Gastroesophageal sphincter (tissue), 4 donors: ENCODE measurements around the gene PHF12. TPM values are rescaled to one million over a fixed set of nuclear protein-coding genes. Genes with fewer than 3 reads are reported as not detected.

Experiments
- ATAC-seq: fragments of 150-250 bp; one replicate; pipeline ENCODE4 v1.9.1; 2016; ENCODE audit warnings: mild to moderate bottlenecking, moderate library complexity
- H3K27ac ChIP-seq, 4 donors: fragments of 200-600 bp; sonication (generic) in 3 of 4; 1 replicate in 3 of 4; 2 replicates in 1 of 4; pipeline ENCODE4 v1.5.1; 2016 to 2019
- H3K27me3 ChIP-seq: fragments of 200-600 bp; sonication (generic); one replicate; pipeline ENCODE4 v1.5.1; 2019
- H3K36me3 ChIP-seq, 2 donors: fragments of 200-600 bp; sonication (generic); one replicate each; pipeline ENCODE4 v1.5.1; 2019; ENCODE audit warnings: control low read depth in 1 of 2
- H3K4me1 ChIP-seq, 3 donors: fragments of 200-600 bp; sonication (generic); 1 replicate in 2 of 3; 2 replicates in 1 of 3; pipeline ENCODE4 v1.5.1; 2016 to 2019; ENCODE audit warnings: control low read depth in 2 of 3
- H3K4me3 ChIP-seq, 2 donors: fragments of 200-600 bp; sonication (generic); one replicate each; pipeline ENCODE4 v1.5.1; 2019; ENCODE audit warnings: mild to moderate bottlenecking in 1 of 2, moderate library complexity in 1 of 2
- H3K9me3 ChIP-seq, 3 donors: fragments of 200-600 bp; sonication (generic); one replicate each; pipeline ENCODE4 v1.5.1; 2017 to 2019; ENCODE audit warnings: control low read depth in 2 of 3
- CTCF ChIP-seq, 4 experiments: fragments of 200-600 bp in 2 of 4; fragments of 450-650 bp in 2 of 4; sonication (generic) in 1 of 4; IDR thresholded peaks; one replicate each; pipeline ENCODE4 v1.5.1; 2017 to 2019; ENCODE audit warnings: antibody characterized with exemption in 4 of 4, mild to moderate bottlenecking in 2 of 4, moderate library complexity in 2 of 4
- EP300 ChIP-seq: sonication (generic); formaldehyde crosslinking; IDR thresholded peaks from one replicate; pipeline ENCODE4 v1.6.1; 2017; ENCODE audit warnings: antibody characterized with exemption, mild to moderate bottlenecking
- POLR2A ChIP-seq, 2 donors: fragments of 450-650 bp; IDR thresholded peaks; one replicate each; pipeline ENCODE4 v1.6.1; 2017; ENCODE audit warnings: antibody characterized with exemption in 2 of 2, mild to moderate bottlenecking in 2 of 2, moderate library complexity in 1 of 2
- POLR2AphosphoS5 ChIP-seq: sonication (generic); formaldehyde crosslinking; IDR thresholded peaks from one replicate; pipeline ENCODE4 v1.6.1; 2017; ENCODE audit warnings: antibody characterized with exemption
- WGBS, 2 donors: methylation state at CpG; one replicate each; pipeline ENCODE4 v1.1.5; 2018; ENCODE audit warnings: low coverage in 1 of 2; 5-methylcytosine and 5-hydroxymethylcytosine counted together
- total RNA-seq, 4 donors: library from RNA; depleted of rRNA; stranded (reverse); fragments of >200 nt; gene quantifications; one replicate each; pipeline ENCODE4 v1.1.0, GENCODE V29; 2016

PHF12 gene
- total RNA-seq, 4 donors from 2014 or later: 20.2 to 46.9 (median 37.8) TPM

GRCh38 chr17:28967221-28968135, 16.2 kb upstream of the PHF12 start:
- H3K27ac ChIP-seq: no peak overlapping the region
- peaks cover 0 to 29% (median 0%) of the 10 kb centered on the region in 3 donors for H3K4me1 ChIP-seq
- no peaks in the 10 kb centered on the region for H3K36me3 ChIP-seq
- WGBS, 2 donors: 25% methylated on average over 2 of the region's 7 CpGs; no CpG with 5 or more reads in 1 of the 2 donors
- no peaks in the 10 kb centered on the region for H3K9me3 ChIP-seq
- no peak for ATAC-seq
- peaks cover 11% of the 10 kb centered on the region for H3K27me3 ChIP-seq
- H3K4me3 ChIP-seq: no peak overlapping the region
- TF ChIP-seq POLR2A (IDR thresholded peaks at IDR 0.05): no peak
- no peak for TF ChIP-seq POLR2AphosphoS5
- no peak for TF ChIP-seq CTCF (IDR thresholded peaks at IDR 0.05)
- no peak for TF ChIP-seq EP300

GRCh38 chr17:28963841-28964240, 12.5 kb upstream of the PHF12 start:
- Histone ChIP-seq H3K36me3 (no peaks in the 10 kb centered on the region), H3K4me3 (no peak overlapping the region), H3K27ac (no peak overlapping the region), H3K4me1 (peaks cover 0 to 6% (median 0%) of the 10 kb centered on the region in 3 donors), H3K9me3 (no peaks in the 10 kb centered on the region), H3K27me3 (peaks cover 11% of the 10 kb centered on the region)
- 67% methylated on average over 2 of the region's 8 CpGs; no CpG with 5 or more reads in 1 of the 2 donors for WGBS, 2 donors
- TF ChIP-seq POLR2AphosphoS5 (no peak), CTCF (IDR thresholded peaks at IDR 0.05) (no peak), POLR2A (IDR thresholded peaks at IDR 0.05) (no peak), EP300 (no peak)
- no peak for ATAC-seq

- peaks cover 0 to 6% (median 0%) of the 10 kb centered on the region in 3 donors for H3K4me1 ChIP-seq
- peaks cover 11% of the 10 kb centered on the region for H3K27me3 ChIP-seq
- no peaks in the 10 kb centered on the region for H3K36me3 ChIP-seq
- no peak overlapping the region for H3K4me3 ChIP-seq
- no peak overlapping the region for H3K27ac ChIP-seq
- no peaks in the 10 kb centered on the region for H3K9me3 ChIP-seq
- 20 to 56% methylated on average over 1 to 3 of the region's 6 CpGs for WGBS, 2 donors
- no peak for TF ChIP-seq POLR2AphosphoS5
- TF ChIP-seq POLR2A (IDR thresholded peaks at IDR 0.05): no peak
- TF ChIP-seq CTCF (IDR thresholded peaks at IDR 0.05): no peak
- TF ChIP-seq EP300: no peak
- ATAC-seq: no peak
Observed at GRCh38 chr17:28963055-28963611, 11.8 kb upstream of the PHF12 start.

GRCh38 chr17:28961391-28961790, 10.1 kb upstream of the PHF12 start:
- H3K9me3 ChIP-seq: no peaks in the 10 kb centered on the region
- 95 to 100% methylated on average over 1 to 6 of the region's 7 CpGs for WGBS, 2 donors
- TF ChIP-seq POLR2A (IDR thresholded peaks at IDR 0.05) (no peak), EP300 (no peak), CTCF (IDR thresholded peaks at IDR 0.05) (no peak), POLR2AphosphoS5 (no peak)
- no peak overlapping the region for H3K4me3 ChIP-seq
- peaks cover 0 to 6% (median 0%) of the 10 kb centered on the region in 3 donors for H3K4me1 ChIP-seq
- peaks cover 11% of the 10 kb centered on the region for H3K27me3 ChIP-seq
- H3K36me3 ChIP-seq: peaks cover 0 to 5% of the 10 kb centered on the region in 2 donors
- no peak overlapping the region for H3K27ac ChIP-seq
- ATAC-seq: no peak
